Endothelial cell of umbilical vein (primary cell): ENCODE measurements around the gene SRM.

Experiments used
- POLR2A ChIP-seq: IDR thresholded peaks from 2 replicates; pipeline ENCODE4 v1.6.1; 2012; ENCODE audit warnings: low read depth, mild to moderate bottlenecking, control low read depth, low read length
- POLR2AphosphoS5 ChIP-seq: IDR thresholded peaks from 2 replicates; pipeline ENCODE4 v1.6.1; 2012; ENCODE audit warnings: low read depth, mild to moderate bottlenecking, control low read depth, low read length, moderate library complexity; ENCODE audit not compliant: insufficient read depth
- TF ChIP-seq, protein P1 (sequence below), 2 donors: IDR thresholded peaks; 1 replicate in 1 of 2; 2 replicates in 1 of 2; pipeline ENCODE4 v1.5.1; 2011; ENCODE audit warnings: low read length in 2 of 2, mild to moderate bottlenecking in 2 of 2, moderate library complexity in 2 of 2, control low read depth in 1 of 2, inconsistent platforms in 1 of 2, low read depth in 1 of 2; ENCODE audit not compliant: insufficient read depth in 1 of 2; ENCODE audit errors: extremely low read depth in 1 of 2

- TF ChIP-seq POLR2AphosphoS5 (no peak), POLR2A (no peak)
- TF ChIP-seq, protein P1, sequence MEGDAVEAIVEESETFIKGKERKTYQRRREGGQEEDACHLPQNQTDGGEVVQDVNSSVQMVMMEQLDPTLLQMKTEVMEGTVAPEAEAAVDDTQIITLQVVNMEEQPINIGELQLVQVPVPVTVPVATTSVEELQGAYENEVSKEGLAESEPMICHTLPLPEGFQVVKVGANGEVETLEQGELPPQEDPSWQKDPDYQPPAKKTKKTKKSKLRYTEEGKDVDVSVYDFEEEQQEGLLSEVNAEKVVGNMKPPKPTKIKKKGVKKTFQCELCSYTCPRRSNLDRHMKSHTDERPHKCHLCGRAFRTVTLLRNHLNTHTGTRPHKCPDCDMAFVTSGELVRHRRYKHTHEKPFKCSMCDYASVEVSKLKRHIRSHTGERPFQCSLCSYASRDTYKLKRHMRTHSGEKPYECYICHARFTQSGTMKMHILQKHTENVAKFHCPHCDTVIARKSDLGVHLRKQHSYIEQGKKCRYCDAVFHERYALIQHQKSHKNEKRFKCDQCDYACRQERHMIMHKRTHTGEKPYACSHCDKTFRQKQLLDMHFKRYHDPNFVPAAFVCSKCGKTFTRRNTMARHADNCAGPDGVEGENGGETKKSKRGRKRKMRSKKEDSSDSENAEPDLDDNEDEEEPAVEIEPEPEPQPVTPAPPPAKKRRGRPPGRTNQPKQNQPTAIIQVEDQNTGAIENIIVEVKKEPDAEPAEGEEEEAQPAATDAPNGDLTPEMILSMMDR (IDR thresholded peaks at IDR 0.05; ENCODE audit: extremely low read depth in 1 of 2, insufficient read depth in 1 of 2, low read depth in 1 of 2, low read length in 2 of 2) = no peak
Observed at GRCh38 chr1:11051781-11052511, 7.9 kb downstream of the SRM start.
